Measurements from ENCODE around the gene LRMDA.

Gene LRMDA

GRCh38 chr10:76388321-76389023 is 957.0 kb downstream of the LRMDA start:
- H3K4me1 ChIP-seq (ENCODE audit: low read length): no peaks in the 10 kb centered on the region
- no peaks in the 10 kb centered on the region for H3K79me2 ChIP-seq (ENCODE audit: low read length)
- H3K4me3 ChIP-seq (ENCODE audit: low read length): no peak overlapping the region
- TF ChIP-seq CTCF (IDR thresholded peaks at IDR 0.05; ENCODE audit: low read depth, low read length): no peak
- no peak for TF ChIP-seq EZH2phosphoT487 (IDR thresholded peaks at IDR 0.05; ENCODE audit: low read depth)
- no peak overlapping the region for H3K4me2 ChIP-seq (ENCODE audit: low read length)
- no peaks in the 10 kb centered on the region for H3K36me3 ChIP-seq (replicated peaks; ENCODE audit: low read depth, low read length)
- H2AFZ ChIP-seq (ENCODE audit: low read depth, low read length): no peak overlapping the region
- no peaks in the 10 kb centered on the region for H3K27me3 ChIP-seq (ENCODE audit: low read depth, low read length)
- no peaks in the 10 kb centered on the region for H4K20me1 ChIP-seq (ENCODE audit: insufficient read depth, low read length)
- H3K9ac ChIP-seq (ENCODE audit: low read length): no peak overlapping the region
- H3K9me3 ChIP-seq (ENCODE audit: insufficient read depth, low read length): no peaks in the 10 kb centered on the region
- no peak overlapping the region for H3K27ac ChIP-seq (ENCODE audit: low read length)

GRCh38 chr10:76393875-76394706 is 962.7 kb downstream of the LRMDA start:
- no peaks in the 10 kb centered on the region for H3K79me2 ChIP-seq (ENCODE audit: low read length)
- TF ChIP-seq CTCF (IDR thresholded peaks at IDR 0.05; ENCODE audit: low read depth, low read length) (no peak), EZH2phosphoT487 (IDR thresholded peaks at IDR 0.05; ENCODE audit: low read depth) (no peak)
- H2AFZ ChIP-seq (ENCODE audit: low read depth, low read length): no peak overlapping the region
- H3K4me3 ChIP-seq (ENCODE audit: low read length): no peak overlapping the region
- no peaks in the 10 kb centered on the region for H3K4me1 ChIP-seq (ENCODE audit: low read length)
- no peaks in the 10 kb centered on the region for H3K9me3 ChIP-seq (ENCODE audit: insufficient read depth, low read length)
- H4K20me1 ChIP-seq (ENCODE audit: insufficient read depth, low read length): no peaks in the 10 kb centered on the region
- H3K4me2 ChIP-seq (ENCODE audit: low read length): no peak overlapping the region
- no peak overlapping the region for H3K9ac ChIP-seq (ENCODE audit: low read length)
- H3K27ac ChIP-seq (ENCODE audit: low read length): no peak overlapping the region
- no peaks in the 10 kb centered on the region for H3K36me3 ChIP-seq (replicated peaks; ENCODE audit: low read depth, low read length)
- H3K27me3 ChIP-seq (ENCODE audit: low read depth, low read length): no peaks in the 10 kb centered on the region

- H3K4me1 ChIP-seq (ENCODE audit: low read length): no peaks in the 10 kb centered on the region
- H3K27me3 ChIP-seq (ENCODE audit: low read depth, low read length): no peaks in the 10 kb centered on the region
- H3K4me2 ChIP-seq (ENCODE audit: low read length): no peak overlapping the region
- H3K27ac ChIP-seq (ENCODE audit: low read length): no peak overlapping the region
- no peaks in the 10 kb centered on the region for H4K20me1 ChIP-seq (ENCODE audit: insufficient read depth, low read length)
- no peak for TF ChIP-seq CTCF (IDR thresholded peaks at IDR 0.05; ENCODE audit: low read depth, low read length)
- no peak for TF ChIP-seq EZH2phosphoT487 (IDR thresholded peaks at IDR 0.05; ENCODE audit: low read depth)
- no peaks in the 10 kb centered on the region for H3K36me3 ChIP-seq (replicated peaks; ENCODE audit: low read depth, low read length)
- no peak overlapping the region for H3K4me3 ChIP-seq (ENCODE audit: low read length)
- no peak overlapping the region for H2AFZ ChIP-seq (ENCODE audit: low read depth, low read length)
- H3K79me2 ChIP-seq (ENCODE audit: low read length): no peaks in the 10 kb centered on the region
- H3K9me3 ChIP-seq (ENCODE audit: insufficient read depth, low read length): no peaks in the 10 kb centered on the region
- H3K9ac ChIP-seq (ENCODE audit: low read length): no peak overlapping the region
Measured at GRCh38 chr10:76394707-76395042, 963.3 kb downstream of the LRMDA start.

GRCh38 chr10:76395251-76395650 is 963.8 kb downstream of the LRMDA start:
- Histone ChIP-seq H3K4me3 (ENCODE audit: low read length) (no peak overlapping the region), H4K20me1 (ENCODE audit: insufficient read depth, low read length) (no peaks in the 10 kb centered on the region), H3K9me3 (ENCODE audit: insufficient read depth, low read length) (no peaks in the 10 kb centered on the region), H3K79me2 (ENCODE audit: low read length) (no peaks in the 10 kb centered on the region), H3K4me2 (ENCODE audit: low read length) (no peak overlapping the region), H3K4me1 (ENCODE audit: low read length) (no peaks in the 10 kb centered on the region), H3K9ac (ENCODE audit: low read length) (no peak overlapping the region), H3K36me3 (replicated peaks; ENCODE audit: low read depth, low read length) (no peaks in the 10 kb centered on the region), H3K27ac (ENCODE audit: low read length) (no peak overlapping the region), H3K27me3 (ENCODE audit: low read depth, low read length) (no peaks in the 10 kb centered on the region), H2AFZ (ENCODE audit: low read depth, low read length) (no peak overlapping the region)
- no peak for TF ChIP-seq CTCF (IDR thresholded peaks at IDR 0.05; ENCODE audit: low read depth, low read length)
- TF ChIP-seq EZH2phosphoT487 (IDR thresholded peaks at IDR 0.05; ENCODE audit: low read depth): no peak

Data from OCI-LY3 (cell line).